Stimulated activated CD4-positive, alpha-beta T cell treated with anti-CD3 and anti-CD28 coated beads, Interleukin-1b, Interleukin-23, amount 100 ng/mL, for 48 hours (primary cell): Measurements from ENCODE around the gene ARX.

Experiments used
- DNase-seq: peaks from one replicate; pipeline ENCODE4 v3.0.0-alpha.2; 2020

ARX gene

GRCh38 chrX:25016361-25016671, 551 bp upstream of the ARX start:
- DNase-seq = no peak

GRCh38 chrX:25014366-25014838, 1.4 kb downstream of the ARX start:
- no peak for DNase-seq

GRCh38 chrX:25013632-25014365, 2.0 kb downstream of the ARX start:
- DNase-seq = no peak

- DNase-seq = no peak
Measured at GRCh38 chrX:25012793-25013631, 2.8 kb downstream of the ARX start.

GRCh38 chrX:25012433-25012735, 3.4 kb downstream of the ARX start:
- DNase-seq = no peak

- DNase-seq = no peak
Measured at GRCh38 chrX:25011589-25012432, 4.0 kb downstream of the ARX start.

- DNase-seq = no peak
Measured at GRCh38 chrX:25010784-25011588, 4.8 kb downstream of the ARX start.

- no peak for DNase-seq
Measured at GRCh38 chrX:25009407-25009806, 6.4 kb downstream of the ARX start.

GRCh38 chrX:25007059-25008053, 8.4 kb downstream of the ARX start:
- no peak for DNase-seq

GRCh38 chrX:25006586-25007058, 9.1 kb downstream of the ARX start:
- no peak for DNase-seq

GRCh38 chrX:25005382-25006185, 10.2 kb downstream of the ARX start:
- DNase-seq = no peak

- DNase-seq = no peak
Measured at GRCh38 chrX:25005034-25005381, 10.8 kb downstream of the ARX start.

- no peak for DNase-seq
Measured at GRCh38 chrX:25004485-25005032, 11.2 kb downstream of the ARX start.

- no peak for DNase-seq
Measured at GRCh38 chrX:25004040-25004439, 11.7 kb downstream of the ARX start.

- DNase-seq = no peak
Measured at GRCh38 chrX:25003066-25003849, 12.5 kb downstream of the ARX start.

GRCh38 chrX:25002661-25003020, 13.1 kb downstream of the ARX start:
- no peak for DNase-seq

- no peak for DNase-seq
Measured at GRCh38 chrX:25001808-25002660, 13.7 kb downstream of the ARX start.

- DNase-seq = no peak
Measured at GRCh38 chrX:24999511-24999910, 16.3 kb downstream of the ARX start.
